Tibial artery (tissue), 4 donors: ENCODE measurements around the gene HSPA8.

Experiments
- DNase-seq, 2 donors: peaks; one replicate each; pipeline ENCODE4 v3.0.0-alpha.2; 2019
- H3K27ac ChIP-seq, 2 donors: fragments of 200-600 bp; sonication (generic) in 1 of 2; 1 replicate in 1 of 2; 2 replicates in 1 of 2; pipeline ENCODE4 v1.5.1; 2018 to 2019; ENCODE audit warnings: mild to moderate bottlenecking in 1 of 2
- H3K27me3 ChIP-seq, 2 donors: fragments of 200-600 bp; sonication (generic) in 1 of 2; one replicate each; pipeline versions ENCODE4 v1.5.1 to v1.6.0; 2016 to 2019
- H3K36me3 ChIP-seq, 3 donors: fragments of 200-600 bp; sonication (generic) in 2 of 3; one replicate each; pipeline ENCODE4 v1.5.1; 2016 to 2019; ENCODE audit warnings: mild to moderate bottlenecking in 2 of 3
- H3K4me1 ChIP-seq, 4 donors: fragments of 200-600 bp; sonication (generic) in 2 of 4; 1 replicate in 3 of 4; 2 replicates in 1 of 4; pipeline ENCODE4 v1.5.1; 2016 to 2019
- H3K4me3 ChIP-seq, 2 donors: fragments of 200-600 bp; sonication (generic) in 1 of 2; 1 replicate in 1 of 2; 2 replicates in 1 of 2; pipeline ENCODE4 v1.5.1; 2018 to 2019; ENCODE audit warnings: mild to moderate bottlenecking in 2 of 2
- H3K9me3 ChIP-seq, 3 donors: fragments of 200-600 bp; sonication (generic) in 1 of 3; one replicate each; pipeline ENCODE4 v1.5.1; 2016 to 2019
- intact Hi-C: fragments of 100-400 bp; cut with DNase I; formaldehyde crosslinking; loops from one replicate; pipeline ENCODE4 v1.15.0; 2023; ENCODE audit warnings: low total_unique reads
- TF ChIP-seq, protein P1 (sequence below), 2 experiments: fragments of 200-600 bp in 1 of 2; fragments of 450-650 bp in 1 of 2; IDR thresholded peaks; one replicate each; pipeline ENCODE4 v1.5.1; 2017 to 2019; ENCODE audit warnings: antibody characterized with exemption in 2 of 2, mild to moderate bottlenecking in 1 of 2, moderate library complexity in 1 of 2

Gene HSPA8

DNA sequence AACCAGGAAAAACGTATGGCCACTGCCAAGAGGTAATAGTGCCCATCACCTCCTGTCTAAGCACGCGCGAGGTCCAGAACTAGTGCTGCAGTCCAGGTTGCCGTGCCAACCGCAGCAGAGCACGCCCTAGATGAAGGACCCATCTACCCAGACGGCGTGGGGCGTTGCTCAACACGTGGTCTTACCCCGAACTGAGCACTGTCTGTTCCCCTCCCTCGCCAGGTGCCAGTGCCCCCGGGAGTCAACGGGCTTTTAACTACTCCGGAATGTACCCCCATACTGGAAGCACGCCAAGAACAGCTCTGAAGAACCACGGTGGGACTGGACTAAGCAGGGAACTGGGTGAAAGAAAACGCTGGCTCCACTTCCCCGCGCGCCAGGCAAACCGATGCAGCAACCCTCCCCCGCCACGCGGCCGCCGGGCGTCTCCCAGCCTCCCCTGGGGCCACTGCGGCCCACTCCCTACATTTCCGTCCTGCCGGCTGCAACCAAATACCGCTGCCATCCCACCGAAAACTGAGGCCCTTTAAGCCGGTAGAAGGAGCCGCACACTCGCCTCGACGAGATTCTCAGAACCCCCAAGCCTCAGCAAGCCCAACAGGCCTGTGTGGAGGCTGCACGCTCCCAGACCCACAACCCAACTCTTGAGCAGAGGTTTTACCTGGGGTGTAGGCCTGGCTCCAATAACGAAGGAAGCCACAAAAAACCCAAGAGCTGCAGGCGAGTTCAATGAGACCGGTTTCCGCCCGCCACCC, at the start of gene HSPA8:
Gene HSPA8 (minus strand): TSS at position 734 of the 755 bp plus-strand sequence. CDS start 812 bp downstream, outside the sequence.
- Histone ChIP-seq H3K4me3 (peak within 1 kb of the TSS; percentile 87 to 96), H3K9me3 (no peaks in the 10 kb centered on the region), H3K27me3 (no peaks in the 10 kb centered on the region), H3K4me1 (peaks cover 0 to 62% (median 50%) of the 10 kb centered on the region in 4 donors), H3K36me3 (peaks cover 39 to 45% (median 41%) of the 10 kb centered on the region in 3 donors), H3K27ac (peak within 1 kb of the TSS; percentile 100)
- DNase-seq = peak; percentile 81 to 85
- TF ChIP-seq, protein P1, sequence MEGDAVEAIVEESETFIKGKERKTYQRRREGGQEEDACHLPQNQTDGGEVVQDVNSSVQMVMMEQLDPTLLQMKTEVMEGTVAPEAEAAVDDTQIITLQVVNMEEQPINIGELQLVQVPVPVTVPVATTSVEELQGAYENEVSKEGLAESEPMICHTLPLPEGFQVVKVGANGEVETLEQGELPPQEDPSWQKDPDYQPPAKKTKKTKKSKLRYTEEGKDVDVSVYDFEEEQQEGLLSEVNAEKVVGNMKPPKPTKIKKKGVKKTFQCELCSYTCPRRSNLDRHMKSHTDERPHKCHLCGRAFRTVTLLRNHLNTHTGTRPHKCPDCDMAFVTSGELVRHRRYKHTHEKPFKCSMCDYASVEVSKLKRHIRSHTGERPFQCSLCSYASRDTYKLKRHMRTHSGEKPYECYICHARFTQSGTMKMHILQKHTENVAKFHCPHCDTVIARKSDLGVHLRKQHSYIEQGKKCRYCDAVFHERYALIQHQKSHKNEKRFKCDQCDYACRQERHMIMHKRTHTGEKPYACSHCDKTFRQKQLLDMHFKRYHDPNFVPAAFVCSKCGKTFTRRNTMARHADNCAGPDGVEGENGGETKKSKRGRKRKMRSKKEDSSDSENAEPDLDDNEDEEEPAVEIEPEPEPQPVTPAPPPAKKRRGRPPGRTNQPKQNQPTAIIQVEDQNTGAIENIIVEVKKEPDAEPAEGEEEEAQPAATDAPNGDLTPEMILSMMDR (IDR thresholded peaks at IDR 0.05) = no peak
- intact Hi-C loops = no loop called here

DNA sequence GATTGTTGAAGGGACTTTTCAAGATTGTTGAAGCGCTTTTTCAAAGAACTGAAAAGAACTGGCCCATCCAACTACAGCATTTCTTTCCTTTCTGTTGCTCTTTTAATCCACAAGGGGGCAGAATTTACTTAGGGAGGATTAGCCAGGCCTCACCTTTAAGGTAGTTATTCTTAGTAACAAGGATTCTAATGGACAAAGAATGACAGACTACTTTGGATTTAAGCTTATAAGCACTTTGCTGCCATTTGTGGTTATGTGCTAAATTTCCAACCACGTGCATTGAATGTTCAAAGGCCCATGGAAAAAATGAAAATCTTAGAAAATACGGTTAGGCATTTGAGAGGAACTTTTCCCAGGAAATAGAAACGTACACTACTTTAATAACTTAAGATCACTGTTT, 49.5 kb upstream of the HSPA8 start:
- no peaks in the 10 kb centered on the region for H3K4me1 ChIP-seq
- no peak for DNase-seq
- TF ChIP-seq, protein P1 (IDR thresholded peaks at IDR 0.05) = peak; percentile 69 to 81
- peaks cover 0 to 6% (median 0%) of the 10 kb centered on the region in 3 donors for H3K9me3 ChIP-seq
- peaks cover 0 to 6% of the 10 kb centered on the region in 2 donors for H3K27me3 ChIP-seq
- intact Hi-C loops = no loop called here
- H3K27ac ChIP-seq = no peak overlapping the region
- no peaks in the 10 kb centered on the region for H3K36me3 ChIP-seq
- no peak overlapping the region for H3K4me3 ChIP-seq

DNA sequence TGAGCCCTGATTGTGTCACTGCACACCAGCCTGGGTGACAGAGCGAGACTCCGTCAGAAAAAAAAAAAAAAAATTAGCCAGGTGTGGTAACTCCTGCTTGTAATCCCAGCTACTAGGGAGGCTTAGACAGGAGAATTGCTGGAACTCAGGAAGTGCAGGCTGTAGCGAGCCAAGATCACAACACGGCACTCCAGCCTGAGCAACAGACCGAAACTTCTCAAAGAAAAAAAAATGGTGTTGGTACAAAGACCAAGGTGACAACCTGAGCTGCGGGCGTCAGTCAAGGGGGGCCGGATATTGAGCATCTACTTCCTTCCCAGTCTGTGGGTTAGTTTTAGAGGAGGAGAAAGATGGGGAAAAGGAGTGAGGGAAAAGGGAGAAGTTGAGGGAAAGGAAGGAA, 48.5 kb upstream of the HSPA8 start:
- Histone ChIP-seq H3K9me3 (no peaks in the 10 kb centered on the region), H3K27ac (no peak overlapping the region), H3K27me3 (peaks cover 0 to 6% of the 10 kb centered on the region in 2 donors), H3K36me3 (no peaks in the 10 kb centered on the region), H3K4me1 (no peaks in the 10 kb centered on the region), H3K4me3 (no peak overlapping the region)
- DNase-seq = no peak
- intact Hi-C loops = no loop called here
- TF ChIP-seq, protein P1 (IDR thresholded peaks at IDR 0.05) = no peak

GRCh38 chr11:123107945-123108495, 46.1 kb upstream of the HSPA8 start:
- TF ChIP-seq, protein P1 (IDR thresholded peaks at IDR 0.05) = no peak
- DNase-seq = no peak
- no peak overlapping the region for H3K27ac ChIP-seq
- no peaks in the 10 kb centered on the region for H3K9me3 ChIP-seq
- H3K27me3 ChIP-seq = peaks cover 0 to 2% of the 10 kb centered on the region in 2 donors
- intact Hi-C loops = no loop called here
- peaks cover 0 to 15% (median 8%) of the 10 kb centered on the region in 4 donors for H3K4me1 ChIP-seq
- no peak overlapping the region for H3K4me3 ChIP-seq
- H3K36me3 ChIP-seq = no peaks in the 10 kb centered on the region

GRCh38 chr11:123104697-123105096, 42.8 kb upstream of the HSPA8 start:
- H3K4me3 ChIP-seq = no peak overlapping the region
- TF ChIP-seq, protein P1 (IDR thresholded peaks at IDR 0.05) = no peak
- no peaks in the 10 kb centered on the region for H3K27me3 ChIP-seq
- H3K4me1 ChIP-seq = peaks cover 0 to 27% (median 12%) of the 10 kb centered on the region in 4 donors
- no peaks in the 10 kb centered on the region for H3K9me3 ChIP-seq
- DNase-seq = no peak
- intact Hi-C loops = loop anchor here (5.0 kb wide), 1 partner anchor 143 kb away; no protein-coding TSS in a partner anchor
- no peak overlapping the region for H3K27ac ChIP-seq
- no peaks in the 10 kb centered on the region for H3K36me3 ChIP-seq
